GM19240 (cell line): Measurements from ENCODE around the gene ENPP6.

Experiments used
- DNase-seq: peaks from one replicate; pipeline ENCODE4 v3.0.0; 2011; ENCODE audit warnings: low spot score; ENCODE audit not compliant: insufficient read length

The ENPP6 gene

GRCh38 chr4:184110452-184111224 is 107.0 kb downstream of the ENPP6 start:
- no peak for DNase-seq

GRCh38 chr4:184108006-184108501 is 109.6 kb downstream of the ENPP6 start:
- no peak for DNase-seq

GRCh38 chr4:184104419-184105101 is 113.1 kb downstream of the ENPP6 start:
- no peak for DNase-seq

GRCh38 chr4:184103527-184104264 is 114.0 kb downstream of the ENPP6 start:
- no peak for DNase-seq

GRCh38 chr4:184102927-184103326 is 114.7 kb downstream of the ENPP6 start:
- DNase-seq = no peak

GRCh38 chr4:184102488-184102887 is 115.2 kb downstream of the ENPP6 start:
- DNase-seq = no peak

GRCh38 chr4:184101711-184102110 is 116.0 kb downstream of the ENPP6 start:
- no peak for DNase-seq

GRCh38 chr4:184100297-184100885 is 117.3 kb downstream of the ENPP6 start:
- DNase-seq = peak; percentile 52

- no peak for DNase-seq
Observed at GRCh38 chr4:184099535-184099966, 118.1 kb downstream of the ENPP6 start.

- no peak for DNase-seq
Observed at GRCh38 chr4:184099000-184099399, 118.7 kb downstream of the ENPP6 start.

GRCh38 chr4:184097815-184098214 is 119.9 kb downstream of the ENPP6 start:
- no peak for DNase-seq

- peak; percentile 23 for DNase-seq
Observed at GRCh38 chr4:184097241-184097605, 120.5 kb downstream of the ENPP6 start.

- no peak for DNase-seq
Observed at GRCh38 chr4:184096561-184097240, 121.0 kb downstream of the ENPP6 start.

GRCh38 chr4:184094532-184095159 is 123.0 kb downstream of the ENPP6 start:
- DNase-seq = no peak

- DNase-seq = no peak
Observed at GRCh38 chr4:184091986-184092385, 125.7 kb downstream of the ENPP6 start.

GRCh38 chr4:184090571-184090970 is 127.1 kb downstream of the ENPP6 start:
- DNase-seq = no peak

- no peak for DNase-seq
Observed at GRCh38 chr4:184080674-184081073, 137.0 kb downstream of the ENPP6 start.

- DNase-seq = no peak
Observed at GRCh38 chr4:184074677-184075388, 142.8 kb downstream of the ENPP6 start.

- no peak for DNase-seq
Observed at GRCh38 chr4:184067931-184068554, 149.6 kb downstream of the ENPP6 start.
